Left colon (tissue), 2 donors: Measurements from ENCODE around the gene KLK15. TPM values are rescaled to one million over a fixed set of nuclear protein-coding genes. Genes with fewer than 3 reads are reported as not detected.
A peak's percentile ranks its signal among the peaks of the same experiment; 100 is the strongest.

Experiments used
- ATAC-seq: fragments of 200-7000 bp; cut with Tn5 transposase; one replicate; pipeline ENCODE4 v1.9.1; 2020; ENCODE audit warnings: mild to moderate bottlenecking, moderate library complexity
- DNase-seq, 2 donors: peaks; one replicate each; pipeline ENCODE4 v3.0.0-alpha.2; 2020
- intact Hi-C, 2 donors: fragments of 100-400 bp; cut with DNase I in 1 of 2; cut with micrococcal nuclease in 1 of 2; formaldehyde crosslinking; loops; one replicate each; pipeline versions ENCODE4 v1.11.2 to v1.14.0; 2022; cut with DNase I, micrococcal nuclease
- total RNA-seq, 2 donors: library from RNA; stranded (reverse); fragmentation: NEBNext Ultra II Directional; extraction: Animal tissue kit (Norgen Biotek cat#: 25700); gene quantifications; one replicate each; pipeline ENCODE4 v1.2.1, GENCODE V29; 2021
- donor health status: DM: no; HTN: no; CAD: no.
- donor health status: DM: yes; HTN: yes; CAD: no.

The KLK15 gene
- total RNA-seq, 2 donors from 2014 or later: 4.5 to 8.5 TPM

DNA sequence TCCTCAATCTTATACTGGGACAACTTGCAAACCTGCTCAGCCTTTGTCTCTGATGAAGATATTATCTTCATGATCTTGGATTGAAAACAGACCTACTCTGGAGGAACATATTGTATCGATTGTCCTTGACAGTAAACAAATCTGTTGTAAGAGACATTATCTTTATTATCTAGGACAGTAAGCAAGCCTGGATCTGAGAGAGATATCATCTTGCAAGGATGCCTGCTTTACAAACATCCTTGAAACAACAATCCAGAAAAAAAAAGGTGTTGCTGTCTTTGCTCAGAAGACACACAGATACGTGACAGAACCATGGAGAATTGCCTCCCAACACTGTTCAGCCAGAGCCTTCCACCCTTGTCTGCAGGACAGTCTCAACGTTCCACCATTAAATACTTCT, 17.4 kb upstream of the KLK15 start:
- ATAC-seq (no peak), DNase-seq (no peak)
- intact Hi-C loops: no loop called here

DNA sequence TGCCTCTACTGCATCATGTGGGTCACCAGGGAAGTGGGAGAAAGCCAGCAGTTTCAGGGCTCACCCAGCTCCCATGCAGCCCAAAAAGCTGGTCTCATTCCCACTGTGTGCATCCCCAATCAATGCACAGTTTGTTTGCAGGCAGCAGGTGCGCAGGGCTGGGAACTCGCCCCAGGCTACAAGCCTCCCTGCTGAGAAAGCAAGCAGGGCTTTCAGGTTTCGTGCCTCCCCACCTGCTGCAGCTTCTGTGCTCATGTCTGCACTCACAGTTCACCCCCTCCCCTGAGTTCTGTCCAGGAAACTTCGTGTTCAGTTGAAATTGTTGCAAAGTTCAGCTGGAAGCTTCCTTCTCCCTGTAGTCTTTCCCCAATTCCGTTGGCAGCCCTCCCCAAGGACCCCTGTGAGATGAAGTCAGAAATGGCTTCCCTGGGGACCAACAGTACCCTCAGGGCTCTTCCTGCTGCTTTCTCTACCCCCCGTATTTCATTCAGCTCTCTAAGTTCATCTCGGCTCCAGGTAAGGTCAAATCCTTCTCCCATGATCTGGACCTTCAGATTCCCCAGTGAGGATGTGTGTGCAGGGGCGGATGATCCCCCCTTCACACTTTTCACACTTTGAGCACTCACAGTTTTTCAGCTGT, 11.0 kb upstream of the KLK15 start:
- intact Hi-C loops: no loop called here
- ATAC-seq: no peak
- DNase-seq: no peak

DNA sequence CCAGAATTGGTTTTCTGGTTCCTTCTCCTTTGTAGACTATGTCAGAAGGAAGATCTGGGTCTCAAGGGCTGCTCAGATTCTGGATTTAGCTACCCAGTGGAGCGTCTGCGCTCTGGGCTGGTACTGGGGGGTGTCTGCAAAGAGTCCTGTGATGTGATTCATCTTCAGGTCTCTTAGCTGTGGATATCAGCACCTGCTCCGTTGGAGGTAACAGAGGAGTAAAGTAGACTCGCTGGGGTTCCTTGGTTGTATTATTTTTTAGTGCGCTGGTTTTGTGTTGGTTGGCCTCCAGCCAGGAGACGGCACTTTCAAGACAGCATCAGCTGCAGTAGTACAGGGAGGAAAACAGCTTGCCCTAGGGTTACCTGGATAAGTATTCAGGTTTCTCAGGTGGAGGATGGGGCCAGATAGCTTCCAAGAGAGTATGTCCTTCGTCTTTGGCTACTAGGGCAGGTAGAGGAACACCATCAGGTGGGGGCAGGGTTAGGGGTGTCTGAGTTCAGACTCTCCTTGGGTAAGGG, 10.4 kb upstream of the KLK15 start:
- intact Hi-C loops: no loop called here
- DNase-seq (no peak), ATAC-seq (peak; percentile 31)

DNA sequence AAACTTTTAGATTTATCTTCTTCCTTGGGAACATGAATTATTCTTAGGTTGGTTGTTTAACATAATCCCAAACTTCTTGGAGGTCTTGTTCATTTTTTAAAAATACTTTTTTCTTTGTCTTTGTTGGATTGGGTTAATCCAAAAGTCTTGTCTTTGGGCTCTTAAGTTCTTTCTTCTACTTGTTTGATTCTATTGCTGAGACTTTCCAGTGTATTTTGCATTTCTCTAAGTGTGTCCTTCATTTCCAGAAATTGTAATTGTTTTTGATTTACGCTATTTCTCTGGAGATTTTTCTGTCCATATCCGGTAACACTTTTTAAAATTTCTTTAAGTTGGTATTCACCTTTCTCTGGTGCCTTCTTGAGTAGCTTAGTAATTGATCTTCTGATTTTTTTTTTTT, 9.8 kb upstream of the KLK15 start:
- DNase-seq: no peak
- intact Hi-C loops: no loop called here
- no peak for ATAC-seq

DNA sequence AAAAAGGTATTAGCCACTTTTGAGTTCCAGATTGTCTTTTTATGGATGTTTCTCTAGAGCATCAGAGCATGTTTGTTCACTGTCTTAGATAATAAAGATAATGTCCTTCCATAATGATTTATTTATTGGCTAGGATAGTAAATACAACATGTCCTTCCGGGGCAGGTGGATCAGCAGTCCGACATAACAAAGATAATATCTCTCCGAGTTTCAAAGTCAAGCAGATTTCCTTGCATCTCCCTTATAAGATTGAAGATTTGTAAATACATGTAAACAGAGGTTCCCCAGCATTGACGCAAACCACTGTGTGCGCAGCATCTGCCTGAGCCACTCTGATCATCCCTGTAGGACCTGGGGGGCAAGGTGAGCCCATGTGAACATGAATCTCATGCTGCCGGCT, 8.8 kb upstream of the KLK15 start:
- intact Hi-C loops: no loop called here
- no peak for DNase-seq

DNA sequence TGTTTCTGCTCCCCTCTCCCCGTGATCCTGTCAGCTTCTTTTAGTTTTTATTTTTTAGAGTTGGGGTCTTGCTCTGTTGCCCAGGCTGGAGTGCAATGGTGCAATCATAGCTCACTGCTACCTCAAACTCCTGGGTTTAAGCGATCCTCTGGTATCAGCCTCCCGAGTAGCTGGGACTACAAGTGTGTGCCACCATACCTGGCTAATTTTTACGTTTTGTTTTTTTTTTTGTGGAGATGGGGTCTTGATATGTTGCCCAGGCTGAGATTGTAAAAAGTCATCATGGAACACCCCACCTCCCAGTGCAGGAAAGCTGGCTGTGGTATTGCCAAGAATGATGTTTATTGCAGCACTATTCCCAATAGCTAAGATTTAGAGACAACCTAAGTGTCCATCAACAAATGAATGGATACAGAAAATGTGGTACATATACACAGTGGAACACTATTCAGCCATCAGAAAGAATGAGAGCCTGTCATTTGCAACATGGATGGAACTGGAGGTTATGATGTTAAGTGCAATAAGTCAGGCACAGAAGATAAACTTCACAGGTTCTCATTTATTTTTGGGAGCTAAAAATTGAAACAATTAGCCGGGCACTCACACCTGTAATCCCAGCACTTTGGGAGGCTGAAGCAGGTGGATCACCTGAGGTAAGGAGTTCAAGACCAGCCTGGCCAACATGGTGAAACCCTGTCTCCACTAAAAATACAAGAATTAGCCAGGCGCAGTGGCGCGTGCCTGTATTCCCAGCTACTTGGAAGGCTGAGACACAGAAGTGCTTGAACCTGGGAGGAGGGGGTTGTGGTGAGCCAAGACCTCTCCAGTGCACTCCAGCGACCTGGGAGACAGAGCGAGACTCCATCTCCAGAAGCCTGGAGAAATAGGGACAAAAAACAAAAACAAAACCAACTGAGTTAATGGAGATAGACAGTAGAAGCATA, 6.6 kb upstream of the KLK15 start:
- no peak for ATAC-seq

More for the DNA sequence above, 8.8 kb upstream of the KLK15 start:
- no peak for ATAC-seq

DNA sequence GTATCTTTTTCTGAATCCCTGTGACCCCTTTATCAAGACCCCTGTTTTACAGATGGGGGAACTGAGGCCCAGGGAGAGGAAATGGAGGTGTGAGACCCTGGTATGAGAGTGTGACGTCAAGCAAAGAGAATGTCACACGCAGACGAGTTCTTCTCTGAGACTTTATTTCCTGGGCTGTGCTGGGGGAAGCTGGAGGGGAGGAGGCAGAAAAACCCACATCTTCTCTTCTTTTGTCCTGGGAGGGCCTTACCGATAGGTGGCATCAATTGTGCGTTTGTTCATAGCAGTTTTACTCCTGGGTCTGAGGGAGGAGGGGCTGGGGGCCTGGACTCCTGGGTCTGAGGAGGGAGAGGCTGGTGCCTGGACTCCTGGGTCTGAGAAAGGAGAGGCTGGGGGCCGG, 4.9 kb upstream of the KLK15 start:
- intact Hi-C loops: no loop called here

More for the DNA sequence above, 6.6 kb upstream of the KLK15 start:
- intact Hi-C loops: no loop called here
- DNase-seq: no peak

DNA sequence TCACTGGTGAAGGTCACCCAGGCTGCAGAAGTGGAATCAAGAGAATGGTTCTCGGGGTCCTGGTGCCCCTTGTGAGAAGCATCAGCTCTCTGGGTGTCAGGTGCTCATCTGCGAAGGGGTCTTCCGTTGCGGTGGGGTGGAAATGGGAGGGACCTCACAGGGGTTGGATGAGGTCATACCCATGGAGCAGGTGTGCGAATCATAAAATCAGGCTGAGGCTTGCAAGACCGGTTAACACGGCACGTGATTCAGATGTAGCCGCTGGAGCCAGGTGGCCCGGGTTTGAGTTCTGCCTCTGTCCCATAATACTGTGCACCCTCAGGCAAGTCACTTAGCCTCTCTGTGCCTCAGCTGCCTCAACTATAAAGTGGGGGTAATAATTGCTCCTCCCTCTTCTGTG, 3.9 kb upstream of the KLK15 start:
- DNase-seq (peak; percentile 57 to 60), ATAC-seq (peak; percentile 44)
- intact Hi-C loops: no loop called here

More for the DNA sequence above, 4.9 kb upstream of the KLK15 start:
- ATAC-seq (no peak), DNase-seq (no peak)

DNA sequence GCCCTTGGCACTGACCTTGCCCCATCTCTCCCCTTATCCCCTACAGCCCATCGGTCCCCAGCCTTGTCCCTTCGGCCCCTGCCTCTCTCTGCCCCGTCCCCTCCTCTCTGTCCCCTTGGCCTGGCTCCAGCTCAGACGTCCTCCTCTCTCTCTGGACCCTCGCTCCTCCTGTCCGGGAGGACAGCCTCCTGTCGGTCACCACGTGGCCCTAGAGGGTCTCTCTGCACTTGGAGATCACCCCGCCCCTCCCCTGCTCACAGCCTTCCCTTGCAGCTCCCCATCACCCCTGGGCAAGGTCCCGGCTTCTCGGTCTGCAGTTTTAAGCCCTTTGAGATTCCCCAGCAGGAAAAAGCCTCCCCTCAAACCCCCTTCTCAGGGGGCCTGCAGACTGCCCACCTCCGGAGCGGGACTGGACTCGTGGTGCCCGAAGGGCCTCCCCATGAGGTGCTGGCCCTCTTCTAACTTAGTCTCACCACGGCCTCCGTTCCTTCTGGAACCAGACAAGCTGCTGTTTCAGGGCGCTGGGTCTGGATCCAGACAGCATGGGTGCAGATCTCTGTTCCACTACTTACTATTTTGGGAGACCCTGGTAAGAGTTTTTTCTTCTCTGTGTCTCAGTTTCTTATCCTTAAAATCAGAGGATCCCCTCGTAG, 3.3 kb upstream of the KLK15 start:
- intact Hi-C loops: no loop called here
- peak; percentile 1 for ATAC-seq

DNA sequence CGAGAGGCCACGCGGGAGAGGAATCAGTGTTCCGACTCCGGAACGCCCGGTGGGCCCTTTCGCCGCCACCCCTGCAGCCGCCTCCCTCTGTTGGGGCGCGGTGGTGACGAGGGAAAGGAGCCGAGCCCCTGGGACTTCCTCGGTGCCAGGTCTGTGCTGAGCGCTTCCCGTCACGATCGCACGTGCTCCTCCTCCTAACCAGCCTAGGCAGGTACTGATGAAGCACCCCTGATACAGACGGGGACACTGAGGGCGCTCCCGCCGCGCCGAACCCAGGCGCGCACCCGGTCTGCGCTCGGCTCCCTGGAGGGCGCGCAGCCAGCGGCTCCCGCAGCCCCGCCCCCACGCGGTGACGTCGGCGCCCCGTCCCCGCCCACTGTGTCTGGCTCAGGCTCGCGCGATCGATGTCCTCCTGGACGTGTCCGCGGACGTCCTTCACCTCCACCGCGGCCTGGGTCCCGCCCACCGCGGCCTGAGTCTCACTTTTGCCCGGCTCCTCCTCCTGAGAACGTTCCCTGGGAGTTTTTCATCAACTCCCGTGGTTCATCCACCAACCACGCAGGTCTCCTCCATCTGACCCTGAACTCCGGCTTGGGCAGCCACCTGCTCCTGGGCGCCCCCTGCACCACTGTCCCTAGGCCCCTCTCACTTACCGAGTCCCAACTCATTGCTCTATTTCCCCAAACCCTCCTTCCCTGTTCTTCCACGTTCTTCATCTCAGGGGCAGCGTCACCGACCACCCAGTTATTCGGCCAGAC, 2.6 kb upstream of the KLK15 start:
- intact Hi-C loops: no loop called here
- DNase-seq: peak; percentile 80 to 87
- ATAC-seq: peak; percentile 93

More for the DNA sequence above, 3.3 kb upstream of the KLK15 start:
- DNase-seq: peak in 1 of 2 donors; percentile 33

DNA sequence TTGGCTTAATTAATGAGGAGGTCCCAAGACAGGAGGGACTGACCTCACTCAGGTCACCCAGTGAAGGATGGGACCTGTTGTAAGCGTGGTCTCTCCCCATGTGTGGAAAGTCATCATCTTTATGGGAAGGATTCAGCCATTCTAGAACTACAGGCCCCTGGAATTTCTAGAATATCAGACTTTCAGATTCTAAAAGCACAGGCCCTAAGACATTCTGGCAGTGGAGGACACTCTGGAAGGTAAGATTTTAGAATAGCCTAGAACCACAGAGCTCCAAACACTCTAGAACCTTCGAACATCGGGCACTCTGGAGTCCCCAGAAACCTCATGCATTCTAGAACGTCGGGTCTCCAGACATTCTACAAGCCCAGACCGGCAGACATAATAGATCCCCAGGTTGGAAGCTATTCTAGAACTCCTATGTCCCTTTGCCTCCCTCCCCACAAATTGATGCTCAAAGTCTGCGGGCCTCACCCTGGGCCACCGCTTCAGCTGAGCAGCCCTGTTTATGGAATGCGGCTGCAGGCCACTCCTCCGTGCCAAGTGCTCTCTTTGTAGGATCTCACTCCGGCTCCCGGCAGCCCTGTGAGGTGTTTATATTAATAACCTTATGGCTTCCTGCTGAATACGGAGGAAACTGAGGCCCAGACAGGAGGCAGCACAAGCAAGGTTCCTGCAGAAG, 1.9 kb upstream of the KLK15 start:
- intact Hi-C loops: no loop called here
- peak; percentile 65 for ATAC-seq
- peak in 1 of 2 donors; percentile 61 for DNase-seq

DNA sequence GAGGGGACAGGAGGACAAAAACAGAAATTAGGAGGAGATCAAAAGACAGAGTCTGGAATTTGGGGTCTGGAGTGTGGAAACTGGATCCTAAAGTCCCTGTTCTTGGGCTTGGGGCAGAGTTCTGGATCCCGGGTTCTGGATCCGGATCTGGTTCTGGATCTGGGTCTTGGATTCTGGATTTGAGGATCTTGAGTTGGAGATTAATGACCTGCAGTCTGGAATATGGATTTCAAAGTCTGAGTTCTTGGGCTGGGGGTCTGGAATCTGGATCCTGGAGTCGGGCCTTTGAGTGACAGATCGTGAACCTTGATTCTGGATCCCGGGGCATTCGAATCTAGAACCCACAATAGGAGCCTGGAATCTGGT, 411 bp upstream of the KLK15 start:
- intact Hi-C loops: no loop called here
- DNase-seq: no peak
- no peak for ATAC-seq

DNA sequence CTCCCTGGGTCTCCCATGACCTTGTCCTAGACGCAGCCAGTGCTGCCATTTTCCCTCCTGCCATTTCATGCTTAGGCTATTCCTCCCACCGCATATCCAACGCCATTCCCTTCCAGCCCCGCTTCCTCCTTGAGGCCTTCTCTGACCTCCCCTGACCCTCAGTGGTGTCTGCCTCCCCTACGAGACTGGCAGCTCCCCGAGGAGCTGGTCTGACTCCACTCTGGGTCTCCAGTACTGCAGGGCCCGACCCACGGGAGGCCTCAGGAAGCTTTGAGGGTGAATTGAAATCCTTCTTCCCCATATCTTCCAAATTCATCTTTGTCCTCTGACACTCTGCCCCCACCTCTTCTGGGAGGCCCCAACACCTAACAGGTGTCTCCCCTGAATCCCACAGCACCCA, 708 bp downstream of the KLK15 start:
- intact Hi-C loops: no loop called here
- DNase-seq (no peak), ATAC-seq (no peak)

DNA sequence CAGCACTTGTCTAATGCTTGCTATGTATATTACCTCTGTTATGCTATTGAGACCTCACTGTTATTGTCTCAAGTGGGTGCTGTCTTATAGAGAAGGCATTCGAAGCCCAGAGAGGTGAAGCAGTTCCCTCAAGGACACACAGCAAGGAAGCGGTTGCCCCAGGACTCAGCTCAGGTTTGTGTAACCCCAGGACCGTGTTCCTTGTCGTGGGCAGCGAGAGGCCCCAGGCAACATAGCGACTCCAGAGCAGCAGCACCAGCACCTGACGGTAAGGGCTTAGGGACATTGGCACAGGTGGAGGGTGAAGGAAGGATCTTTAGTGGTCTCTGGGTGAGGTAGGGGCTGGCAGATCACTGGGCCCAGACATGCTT, 2.4 kb downstream of the KLK15 start:
- intact Hi-C loops: no loop called here
- DNase-seq (no peak), ATAC-seq (no peak)

DNA sequence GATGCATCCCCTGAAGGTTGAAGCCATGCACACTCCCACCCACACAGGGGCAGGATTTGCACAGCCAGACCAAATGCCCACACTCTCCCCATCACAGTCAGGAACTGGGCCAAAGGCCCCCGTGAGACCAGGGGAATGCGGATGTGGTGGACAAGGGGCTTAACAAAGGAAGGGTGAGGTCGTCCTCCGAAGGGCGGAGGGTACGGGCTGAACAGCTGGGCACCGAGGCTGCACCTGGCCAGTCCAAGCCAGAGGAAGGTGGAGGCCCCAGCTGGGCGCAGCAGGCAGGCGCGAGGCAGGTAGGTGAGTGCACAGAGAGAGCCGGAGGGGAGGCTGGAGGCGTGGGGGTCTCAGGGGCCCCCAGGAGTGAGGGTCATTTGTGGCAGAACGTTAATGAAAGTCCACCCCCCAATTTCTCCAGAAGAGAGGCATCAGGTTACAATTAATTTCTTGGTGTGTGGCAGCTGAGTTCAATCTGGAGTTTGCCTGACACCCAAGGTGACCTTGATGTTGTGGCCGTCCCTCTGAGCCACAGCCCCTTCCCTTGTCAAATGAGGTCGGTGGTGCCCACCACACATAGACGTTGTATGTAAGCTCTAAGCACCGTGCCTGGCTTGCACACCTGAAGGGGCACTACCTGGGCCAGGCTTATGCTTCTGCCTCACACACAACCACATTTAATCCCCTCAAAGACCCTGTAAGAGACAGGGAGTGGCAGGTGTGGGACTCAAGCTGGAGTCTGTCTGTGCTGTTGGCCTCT, 2.9 kb downstream of the KLK15 start:
- ATAC-seq (peak; percentile 77), DNase-seq (peak in 1 of 2 donors; percentile 38)
- intact Hi-C loops: no loop called here

DNA sequence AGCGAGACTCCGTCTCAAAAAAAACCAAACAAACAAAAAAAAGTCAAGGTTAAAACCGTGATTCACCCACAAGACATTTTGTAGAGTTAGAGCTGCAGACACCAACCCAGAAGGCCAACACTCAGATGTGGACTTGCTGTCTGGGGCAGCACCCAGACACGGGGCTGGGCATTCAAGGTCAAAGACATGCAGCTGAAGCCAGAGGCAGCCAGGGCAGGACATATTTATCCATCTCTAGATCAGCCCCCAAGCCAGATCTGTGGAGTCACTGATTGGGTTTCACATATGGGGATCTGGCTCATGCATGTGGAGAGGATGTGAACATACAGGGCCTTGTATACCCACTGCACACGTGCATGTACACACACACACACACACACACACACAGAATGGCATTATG, 3.6 kb downstream of the KLK15 start:
- ATAC-seq: peak; percentile 20
- intact Hi-C loops: no loop called here

DNA sequence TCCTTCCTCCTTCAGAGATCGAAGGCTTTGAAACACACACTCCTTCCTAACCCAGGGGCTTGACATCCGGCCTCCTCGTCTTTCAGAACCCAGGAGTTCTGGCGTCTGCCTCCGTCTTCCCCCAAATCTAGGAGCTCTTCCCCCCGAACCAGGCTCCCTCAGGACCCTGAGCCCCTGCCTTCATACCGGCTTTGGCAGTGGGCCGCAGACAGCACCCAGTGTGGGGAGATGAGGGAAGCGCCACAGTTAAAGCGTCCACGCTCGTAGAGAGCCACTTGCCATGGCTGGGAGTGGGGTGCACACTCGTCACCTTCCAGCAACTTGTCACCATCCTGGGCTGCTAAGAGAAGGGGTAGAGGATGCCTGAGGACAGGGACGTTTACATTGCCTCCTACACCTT, 5.9 kb downstream of the KLK15 start:
- DNase-seq: no peak
- no peak for ATAC-seq
- intact Hi-C loops: no loop called here

More for the DNA sequence above, 3.6 kb downstream of the KLK15 start:
- DNase-seq: no peak
